IMR-90 (cell line): ENCODE data around the gene USH2A. TPM values are rescaled to one million over a fixed set of nuclear protein-coding genes. Genes with fewer than 3 reads are reported as not detected.

Experiments used
- ATAC-seq: fragments of 200-7000 bp; cut with Tn5 transposase; 2 replicates; pipeline ENCODE4 v1.9.1; 2020; ENCODE audit warnings: low read depth, mild to moderate bottlenecking, moderate library complexity
- BruUV-seq: library from RNA; stranded (reverse); fragments of 400-500 nt; replicated peaks from 2 replicates; lab custom pipeline; 2021; lab: Mats Ljungman, UMichigan
- CTCF ChIA-PET: fragments of 300-600 bp; formaldehyde crosslinking; extraction: SDS; loops from one replicate; lab custom pipeline; 2021; ENCODE audit warnings: antibody characterized with exemption; lab: Yijun Ruan, JAX
- POLR2A ChIA-PET: fragments of 300-600 bp; sonication (Branson Sonifier 250); formaldehyde crosslinking; loops from one replicate; lab custom pipeline; 2022; ENCODE audit warnings: antibody characterized with exemption; ENCODE audit not compliant: unreplicated experiment; lab: Charles Lee
- DNase-seq: peaks from one replicate; pipeline ENCODE4 v3.0.0; 2013
- H2AFZ ChIP-seq: replicated peaks from 2 replicates; pipeline ENCODE3; 2013; ENCODE audit warnings: low read length, mild to moderate bottlenecking; ENCODE audit not compliant: poor library complexity
- H2AK5ac ChIP-seq: 2 replicates; pipeline ENCODE4 v1.6.1; 2013; ENCODE audit warnings: low read depth, low read length, inconsistent platforms
- H2AK9ac ChIP-seq: replicated peaks from 2 replicates; pipeline ENCODE3; 2013; ENCODE audit warnings: mild to moderate bottlenecking, low read depth, low read length, moderate library complexity; ENCODE audit not compliant: poor library complexity
- H2BK120ac ChIP-seq: 2 replicates; pipeline ENCODE4 v1.6.1; 2013; ENCODE audit warnings: low read depth, low read length, inconsistent platforms
- H2BK15ac ChIP-seq: 3 replicates; pipeline ENCODE4 v1.6.1; 2013; ENCODE audit warnings: low read depth, low read length, inconsistent platforms
- H2BK20ac ChIP-seq: 2 replicates; pipeline ENCODE4 v1.6.1; 2013; ENCODE audit warnings: low read depth, mild to moderate bottlenecking, inconsistent platforms, low read length, moderate library complexity
- H2BK5ac ChIP-seq: 2 replicates; pipeline ENCODE4 v1.6.1; 2013; ENCODE audit warnings: mild to moderate bottlenecking, low read depth, low read length, inconsistent platforms; ENCODE audit not compliant: poor library complexity, severe bottlenecking
- H3K14ac ChIP-seq: replicated peaks from 2 replicates; pipeline ENCODE4 v1.6.1; 2013; ENCODE audit warnings: low read depth, low read length, inconsistent platforms
- H3K18ac ChIP-seq: 2 replicates; pipeline ENCODE4 v1.6.1; 2013; ENCODE audit warnings: low read depth, low read length, control low read depth
- H3K23ac ChIP-seq: 2 replicates; pipeline ENCODE4 v1.6.1; 2013; ENCODE audit warnings: low read depth, low read length, inconsistent platforms
- H3K27ac ChIP-seq: 2 replicates; pipeline ENCODE4 v1.5.1; 2013; ENCODE audit warnings: mild to moderate bottlenecking, control low read depth, low read length; ENCODE audit not compliant: insufficient read depth
- H3K27me3 ChIP-seq: 2 replicates; pipeline ENCODE4 v1.6.1; 2013; ENCODE audit warnings: low read length; ENCODE audit not compliant: control insufficient read depth, insufficient read depth
- H3K36me3 ChIP-seq: 2 replicates; pipeline ENCODE4 v1.6.1; 2013; ENCODE audit warnings: low read length, mixed read lengths; ENCODE audit not compliant: control insufficient read depth, insufficient read depth
- H3K4ac ChIP-seq: 2 replicates; pipeline ENCODE4 v1.6.1; 2013; ENCODE audit warnings: low read depth, low read length, inconsistent platforms
- H3K4me1 ChIP-seq: 2 replicates; pipeline ENCODE4 v1.6.1; 2013; ENCODE audit warnings: low read length, mixed read lengths; ENCODE audit not compliant: control insufficient read depth, insufficient read depth
- H3K4me2 ChIP-seq: 2 replicates; pipeline ENCODE4 v1.6.1; 2013; ENCODE audit warnings: low read depth, mild to moderate bottlenecking, control low read depth, low read length, moderate library complexity
- H3K4me3 ChIP-seq: 2 replicates; pipeline ENCODE4 v1.5.1; 2013; ENCODE audit warnings: low read depth, mild to moderate bottlenecking, control low read depth, low read length, moderate library complexity; ENCODE audit not compliant: insufficient read depth
- H3K56ac ChIP-seq: 2 replicates; pipeline ENCODE4 v1.6.1; 2013; ENCODE audit warnings: low read length, inconsistent platforms; ENCODE audit not compliant: insufficient read depth; ENCODE audit errors: extremely low read depth
- H3K79me1 ChIP-seq, 2 experiments: 2 replicates each; pipeline ENCODE4 v1.6.1; 2013; ENCODE audit warnings: low read length in 2 of 2, inconsistent platforms in 1 of 2, low read depth in 1 of 2
- H3K9ac ChIP-seq: 2 replicates; pipeline ENCODE4 v1.6.1; 2013; ENCODE audit warnings: low read depth, low read length, control low read depth
- H3K9me1 ChIP-seq: 2 replicates; pipeline ENCODE4 v1.6.1; 2013; ENCODE audit warnings: low read length, inconsistent platforms; ENCODE audit not compliant: insufficient read depth
- H3K9me3 ChIP-seq: 2 replicates; pipeline ENCODE4 v1.6.1; 2013; ENCODE audit warnings: low read length; ENCODE audit not compliant: control insufficient read depth, insufficient read depth
- H4K20me1 ChIP-seq: 2 replicates; pipeline ENCODE4 v1.6.1; 2013; ENCODE audit warnings: low read length, inconsistent platforms; ENCODE audit not compliant: insufficient read depth
- H4K5ac ChIP-seq: 2 replicates; pipeline ENCODE4 v1.6.1; 2013; ENCODE audit warnings: mild to moderate bottlenecking, low read depth, low read length, control low read depth
- H4K8ac ChIP-seq, 2 experiments: 2 replicates each; pipeline ENCODE4 v1.6.1; 2013; ENCODE audit warnings: low read depth in 2 of 2, low read length in 2 of 2, control low read depth in 1 of 2, inconsistent platforms in 1 of 2
- H4K91ac ChIP-seq: 2 replicates; pipeline ENCODE4 v1.6.1; 2013; ENCODE audit warnings: low read depth, low read length, inconsistent platforms; ENCODE audit not compliant: insufficient read depth
- BHLHE40 ChIP-seq: fragments of 150-350 bp; IDR thresholded peaks from 2 replicates; pipeline ENCODE4 v1.6.1; 2016; ENCODE audit warnings: mild to moderate bottlenecking, low read depth, low read length
- CTCF ChIP-seq: conservative IDR thresholded peaks from 2 replicates; pipeline ENCODE4 v1.5.1; 2012; ENCODE audit warnings: mild to moderate bottlenecking, low read depth, low read length, improper control_type of control experiment
- MAFK ChIP-seq: IDR thresholded peaks from 2 replicates; pipeline ENCODE4 v1.6.1; 2012; ENCODE audit warnings: low read depth, low read length, improper control_type of control experiment
- MXI1 ChIP-seq: IDR thresholded peaks from 2 replicates; pipeline ENCODE4 v1.6.1; 2012; ENCODE audit warnings: low read depth, mild to moderate bottlenecking, low read length, moderate library complexity, borderline replicate concordance
- NFE2L2 ChIP-seq: fragments of 150-350 bp; IDR thresholded peaks from 2 replicates; pipeline ENCODE4 v1.6.1; 2016; ENCODE audit warnings: low read depth, mild to moderate bottlenecking, low read length
- POLR2A ChIP-seq: IDR thresholded peaks from 2 replicates; pipeline ENCODE4 v1.6.1; 2012; ENCODE audit warnings: mild to moderate bottlenecking, low read depth, low read length
- RCOR1 ChIP-seq: IDR thresholded peaks from 2 replicates; pipeline ENCODE4 v1.6.1; 2012; ENCODE audit warnings: mild to moderate bottlenecking, low read length, improper control_type of control experiment; ENCODE audit not compliant: insufficient replicate concordance
- RFX5 ChIP-seq: IDR thresholded peaks from 2 replicates; pipeline ENCODE4 v1.8.0; 2012; ENCODE audit warnings: low read depth, mild to moderate bottlenecking, low read length, moderate library complexity
- whole genome bisulfite sequencing, 2 experiments: methylation state at CpG; one replicate each; pipeline versions ENCODE4 v1.1.5 to v1.1.7; 2013; ENCODE audit warnings: missing lambda C conversion rate in 2 of 2; ENCODE audit not compliant: insufficient read length in 1 of 2; ENCODE audit errors: extremely low coverage in 2 of 2; 5-methylcytosine and 5-hydroxymethylcytosine counted together
- dilution Hi-C: fragments of 300-500 bp; cut with HindIII; formaldehyde crosslinking; loops from one replicate; pipeline ENCODE4 v1.14.3; 2018; ENCODE audit warnings: low sequenced_read_pairs; ENCODE audit not compliant: unreplicated experiment
- in situ Hi-C: fragments of 300-500 bp; cut with MboI; formaldehyde crosslinking; loops from 3 replicates; pipeline ENCODE4 v1.14.3; 2019; ENCODE audit warnings: low sequenced_read_pairs, inconsistent platforms, mixed read lengths
- intact Hi-C: fragments of 100-400 bp; cut with micrococcal nuclease; formaldehyde crosslinking; loops from 2 replicates; pipeline ENCODE4 v1.10.0; 2022
- polyA plus RNA-seq, 3 experiments: library from polyadenylated mRNA; depleted of rRNA; stranded (reverse); fragments of >200 nt; gene quantifications; 2 replicates each; pipeline ENCODE4 v1.2.3, GENCODE V29; 2012; ENCODE audit warnings: low replicate concordance in 1 of 3
- total RNA-seq: library from RNA; depleted of rRNA; stranded (reverse); fragments of >200 nt; gene quantifications from 2 replicates; pipeline ENCODE4 v1.2.3, GENCODE V29; 2012

Gene USH2A
- total and polyA plus RNA-seq, 2 of the 4 experiments (the other 2 are of a cell fraction) = under 0.01 to 0.02 TPM

- Histone ChIP-seq H3K36me3 (no peaks in the 10 kb centered on the region), H2AK5ac (no peak overlapping the region), H3K23ac (no peak overlapping the region), H4K5ac (no peak overlapping the region), H2AK9ac (no peak overlapping the region), H3K9me3 (no peaks in the 10 kb centered on the region), H3K27me3 (no peaks in the 10 kb centered on the region), H3K9ac (no peak overlapping the region), H4K20me1 (no peaks in the 10 kb centered on the region), H2BK5ac (no peak overlapping the region), H3K4me3 (no peak overlapping the region), H3K9me1 (0 out of 2 replicates have a peak, but pooled peaks cover 3% of the 10 kb centered on the region), H3K79me1 (no peaks in the 10 kb centered on the region), H3K27ac (no peak overlapping the region), H3K18ac (no peak overlapping the region), H4K8ac (no peak overlapping the region), H3K56ac (no peak overlapping the region), H2AFZ (no peak overlapping the region), H2BK120ac (no peak overlapping the region), H2BK20ac (no peak overlapping the region), H3K4ac (no peak overlapping the region), H2BK15ac (no peak overlapping the region), H3K4me2 (no peak overlapping the region), H3K4me1 (peaks cover 6% of the 10 kb centered on the region), H4K91ac (no peak overlapping the region), H3K14ac (peak overlapping the region; percentile 56)
- ATAC-seq = no peak
- intact Hi-C loops (no loop called here), dilution Hi-C loops (no loop called here), in situ Hi-C loops (no loop called here)
- no TSS peak for BruUV-seq
- CTCF ChIA-PET = interaction anchor here (0.6 to 1.3 kb wide), 2 partner anchors 11 to 326 kb away, joined by 3 to 6 read pairs; no protein-coding TSS in a partner anchor
- no CpG with 5 or more reads among the region's 4 CpGs for WGBS, 2 experiments
- POLR2A ChIA-PET = no interaction called here
- peak; percentile 69 for DNase-seq
- TF ChIP-seq NFE2L2 (no peak), CTCF (no peak), MAFK (no peak), RFX5 (no peak), POLR2A (no peak), RCOR1 (no peak), BHLHE40 (no peak), MXI1 (no peak)
These were observed 213.2 kb downstream of the USH2A start for GRCh38 chr1:216210081-216210480.
